ENCODE measurements around the gene OSBP.
A peak's percentile ranks its signal among the peaks of the same experiment; 100 is the strongest.

GRCh38 chr11:59550368-59550841 is 65.2 kb downstream of the OSBP start:
- TF ChIP-seq CTCF (IDR thresholded peaks at IDR 0.05 in 4 of 5, conservative IDR thresholded peaks at IDR 0.05 in 1 of 5) (peak; percentile 30 to 63 (median 55)), POLR2A (IDR thresholded peaks at IDR 0.05) (no peak)
